Thoracic aorta (tissue), 2 donors: ENCODE results near the gene PIK3CA. TPM values are rescaled to one million over a fixed set of nuclear protein-coding genes. Genes with fewer than 3 reads are reported as not detected.
"Not testable (repeated sequence)": the region's sequence is repeated elsewhere in the genome, so short reads cannot be mapped to it uniquely, and the experiment has no call there.

Experiments
- ATAC-seq: fragments of 150-250 bp; one replicate; pipeline ENCODE4 v1.8.0; 2017; ENCODE audit warnings: low read depth; ENCODE audit not compliant: insufficient number of reproducible peaks, low FRiP score
- DNase-seq: peaks from one replicate; pipeline ENCODE4 v3.0.0-alpha.2; 2020; ENCODE audit warnings: low spot score
- H3K27ac ChIP-seq, 2 donors: fragments of 200-600 bp; sonication (generic); 1 replicate in 1 of 2; 2 replicates in 1 of 2; pipeline ENCODE4 v1.5.1; 2016; ENCODE audit warnings: mild to moderate bottlenecking in 2 of 2, moderate library complexity in 2 of 2
- H3K27me3 ChIP-seq: fragments of 200-600 bp; sonication (generic); replicated peaks from 2 replicates; pipeline ENCODE4 v1.6.0; 2016; ENCODE audit warnings: mild to moderate bottlenecking; ENCODE audit not compliant: insufficient read depth
- H3K36me3 ChIP-seq: fragments of 200-600 bp; sonication (generic); one replicate; pipeline ENCODE4 v1.5.1; 2016
- H3K4me1 ChIP-seq, 2 donors: fragments of 200-600 bp; sonication (generic); 1 replicate in 1 of 2; 2 replicates in 1 of 2; pipeline versions ENCODE4 v1.5.1 to v1.6.0; 2016; ENCODE audit warnings: low read depth in 2 of 2, mild to moderate bottlenecking in 1 of 2; ENCODE audit not compliant: control insufficient read depth in 1 of 2
- H3K4me3 ChIP-seq: fragments of 200-600 bp; sonication (generic); 2 replicates; pipeline ENCODE4 v1.5.1; 2016; ENCODE audit warnings: mild to moderate bottlenecking
- H3K9me3 ChIP-seq: fragments of 200-600 bp; sonication (generic); 2 replicates; pipeline ENCODE4 v1.5.1; 2016
- total RNA-seq, 2 donors: library from RNA; depleted of rRNA; stranded (reverse); fragments of >200 nt; gene quantifications; one replicate each; pipeline versions ENCODE4 v1.1.0 to v1.2.3, GENCODE V29; 2016
- TF ChIP-seq, protein P1 (sequence below): fragments of 200-600 bp; sonication (generic); IDR thresholded peaks from one replicate; pipeline ENCODE4 v1.5.1; 2019; ENCODE audit warnings: antibody characterized with exemption

PIK3CA gene
- total RNA-seq, 2 donors from 2014 or later: 33.9 to 39.5 TPM

DNA sequence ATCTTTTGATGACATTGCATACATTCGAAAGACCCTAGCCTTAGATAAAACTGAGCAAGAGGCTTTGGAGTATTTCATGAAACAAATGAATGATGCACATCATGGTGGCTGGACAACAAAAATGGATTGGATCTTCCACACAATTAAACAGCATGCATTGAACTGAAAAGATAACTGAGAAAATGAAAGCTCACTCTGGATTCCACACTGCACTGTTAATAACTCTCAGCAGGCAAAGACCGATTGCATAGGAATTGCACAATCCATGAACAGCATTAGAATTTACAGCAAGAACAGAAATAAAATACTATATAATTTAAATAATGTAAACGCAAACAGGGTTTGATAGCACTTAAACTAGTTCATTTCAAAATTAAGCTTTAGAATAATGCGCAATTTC, 86.0 kb downstream of the PIK3CA start:
- TF ChIP-seq, protein P1, sequence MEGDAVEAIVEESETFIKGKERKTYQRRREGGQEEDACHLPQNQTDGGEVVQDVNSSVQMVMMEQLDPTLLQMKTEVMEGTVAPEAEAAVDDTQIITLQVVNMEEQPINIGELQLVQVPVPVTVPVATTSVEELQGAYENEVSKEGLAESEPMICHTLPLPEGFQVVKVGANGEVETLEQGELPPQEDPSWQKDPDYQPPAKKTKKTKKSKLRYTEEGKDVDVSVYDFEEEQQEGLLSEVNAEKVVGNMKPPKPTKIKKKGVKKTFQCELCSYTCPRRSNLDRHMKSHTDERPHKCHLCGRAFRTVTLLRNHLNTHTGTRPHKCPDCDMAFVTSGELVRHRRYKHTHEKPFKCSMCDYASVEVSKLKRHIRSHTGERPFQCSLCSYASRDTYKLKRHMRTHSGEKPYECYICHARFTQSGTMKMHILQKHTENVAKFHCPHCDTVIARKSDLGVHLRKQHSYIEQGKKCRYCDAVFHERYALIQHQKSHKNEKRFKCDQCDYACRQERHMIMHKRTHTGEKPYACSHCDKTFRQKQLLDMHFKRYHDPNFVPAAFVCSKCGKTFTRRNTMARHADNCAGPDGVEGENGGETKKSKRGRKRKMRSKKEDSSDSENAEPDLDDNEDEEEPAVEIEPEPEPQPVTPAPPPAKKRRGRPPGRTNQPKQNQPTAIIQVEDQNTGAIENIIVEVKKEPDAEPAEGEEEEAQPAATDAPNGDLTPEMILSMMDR: no peak
- ATAC-seq: no peak

DNA sequence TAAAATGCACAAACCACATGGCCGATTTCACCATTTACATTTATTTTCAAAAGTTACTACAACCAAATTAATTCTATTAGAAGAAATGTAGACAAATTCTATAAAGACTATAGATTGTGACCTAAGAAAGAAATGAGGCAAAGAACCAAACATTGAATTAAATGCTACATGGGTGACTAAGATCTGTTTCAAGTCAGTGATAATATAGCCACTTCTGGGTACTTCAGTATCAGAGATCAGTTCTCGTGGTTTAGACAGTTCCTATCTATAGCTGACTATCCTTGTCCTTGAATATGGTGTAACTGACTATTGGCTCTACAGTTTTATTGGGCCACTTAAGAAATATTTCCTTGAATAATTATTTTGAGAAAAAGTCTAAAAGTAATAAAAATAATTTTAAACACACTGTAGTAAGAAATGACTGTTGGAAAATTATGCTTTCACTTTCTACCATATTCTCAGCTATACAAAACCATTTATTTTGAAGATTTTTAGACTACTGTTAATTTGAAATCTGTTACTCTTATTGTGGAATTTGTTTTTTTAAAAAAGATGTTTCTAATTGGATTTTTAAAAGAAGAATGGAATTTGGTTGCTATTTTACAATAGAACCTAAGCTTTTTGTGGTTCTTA, 88.6 kb downstream of the PIK3CA start:
- H3K9me3 ChIP-seq: no peaks in the 10 kb centered on the region
- peaks cover 3% of the 10 kb centered on the region for H3K36me3 ChIP-seq
- no peak overlapping the region for H3K4me3 ChIP-seq
- DNase-seq: no peak
- no peak overlapping the region for H3K27ac ChIP-seq
- H3K4me1 ChIP-seq: no peaks in the 10 kb centered on the region
- ATAC-seq: no peak
- no peaks in the 10 kb centered on the region for H3K27me3 ChIP-seq
- TF ChIP-seq, protein P1: no peak

More for the DNA sequence above, 86.0 kb downstream of the PIK3CA start:
- H3K4me1 ChIP-seq: no peaks in the 10 kb centered on the region
- no peaks in the 10 kb centered on the region for H3K27me3 ChIP-seq
- peaks cover 12% of the 10 kb centered on the region for H3K36me3 ChIP-seq
- H3K4me3 ChIP-seq: no peak overlapping the region
- H3K9me3 ChIP-seq: no peaks in the 10 kb centered on the region
- no peak for DNase-seq
- no peak overlapping the region for H3K27ac ChIP-seq

DNA sequence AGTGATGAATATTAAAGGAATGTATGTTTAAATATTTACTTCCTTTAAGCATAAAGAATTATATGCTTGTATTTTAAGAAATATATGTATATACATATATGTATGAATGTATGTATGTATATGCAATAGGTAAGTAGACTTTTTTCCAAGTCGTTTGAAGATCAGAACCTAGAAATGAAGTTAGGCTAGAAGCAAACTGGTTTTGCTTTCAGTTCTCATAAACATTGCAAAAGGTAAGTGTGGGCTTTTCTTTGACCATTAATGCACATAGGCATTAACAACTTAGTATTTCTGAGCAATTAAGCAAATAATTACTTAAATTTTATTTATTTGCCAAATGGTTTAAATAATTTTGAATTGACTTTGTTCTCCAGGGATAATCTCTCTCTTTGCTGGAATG, 92.1 kb downstream of the PIK3CA start:
- H3K27me3 ChIP-seq, H3K36me3 ChIP-seq, ATAC-seq, H3K9me3 ChIP-seq, H3K4me3 ChIP-seq, H3K4me1 ChIP-seq, H3K27ac ChIP-seq, DNase-seq: not testable (repeated sequence)

DNA sequence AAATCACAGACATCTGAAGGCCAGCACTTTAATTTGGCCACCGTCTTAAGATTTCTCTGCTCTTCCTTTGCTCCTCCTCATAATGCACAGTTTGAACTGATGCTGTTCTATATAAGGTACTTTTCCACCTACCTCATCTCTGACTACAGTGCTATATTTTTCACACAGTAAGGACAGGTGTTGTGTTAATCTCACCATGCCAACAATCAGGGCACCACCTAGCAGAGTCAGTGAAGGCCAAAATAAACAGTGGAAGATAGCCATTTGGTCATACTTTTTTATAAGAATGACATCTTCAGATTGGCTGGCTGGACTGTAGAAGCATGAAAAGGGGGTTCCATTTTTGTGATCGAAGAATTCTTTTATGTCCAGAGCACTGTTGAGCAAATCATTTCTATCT, 94.7 kb downstream of the PIK3CA start:
- H3K36me3 ChIP-seq, H3K27me3 ChIP-seq, H3K9me3 ChIP-seq, DNase-seq, ATAC-seq, H3K4me1 ChIP-seq, H3K4me3 ChIP-seq, H3K27ac ChIP-seq: not testable (repeated sequence)

DNA sequence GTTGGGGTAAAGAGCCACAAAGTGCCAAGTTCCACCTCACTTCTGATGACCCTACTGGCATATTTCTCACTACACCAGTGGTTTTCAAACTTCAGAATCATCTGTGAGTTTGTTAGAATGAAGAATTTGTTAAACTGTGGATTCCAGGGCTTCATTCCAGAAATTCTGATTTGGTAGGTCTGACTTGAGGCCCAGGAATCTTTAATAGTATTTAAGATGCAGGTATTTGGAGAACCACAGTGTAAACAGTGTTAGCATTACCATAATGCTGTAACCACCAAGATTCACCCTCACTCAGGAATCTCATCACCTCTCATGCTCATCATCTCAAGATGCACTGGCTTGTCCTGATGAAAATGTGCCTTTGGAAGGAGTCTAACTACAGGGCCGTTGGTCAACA, 96.7 kb downstream of the PIK3CA start:
- ATAC-seq (no peak), DNase-seq (no peak)
- H3K27ac ChIP-seq: no peak overlapping the region
- H3K9me3 ChIP-seq: no peaks in the 10 kb centered on the region
- no peaks in the 10 kb centered on the region for H3K4me1 ChIP-seq
- H3K27me3 ChIP-seq: no peaks in the 10 kb centered on the region
- no peaks in the 10 kb centered on the region for H3K36me3 ChIP-seq
- no peak overlapping the region for H3K4me3 ChIP-seq
- TF ChIP-seq, protein P1: no peak

DNA sequence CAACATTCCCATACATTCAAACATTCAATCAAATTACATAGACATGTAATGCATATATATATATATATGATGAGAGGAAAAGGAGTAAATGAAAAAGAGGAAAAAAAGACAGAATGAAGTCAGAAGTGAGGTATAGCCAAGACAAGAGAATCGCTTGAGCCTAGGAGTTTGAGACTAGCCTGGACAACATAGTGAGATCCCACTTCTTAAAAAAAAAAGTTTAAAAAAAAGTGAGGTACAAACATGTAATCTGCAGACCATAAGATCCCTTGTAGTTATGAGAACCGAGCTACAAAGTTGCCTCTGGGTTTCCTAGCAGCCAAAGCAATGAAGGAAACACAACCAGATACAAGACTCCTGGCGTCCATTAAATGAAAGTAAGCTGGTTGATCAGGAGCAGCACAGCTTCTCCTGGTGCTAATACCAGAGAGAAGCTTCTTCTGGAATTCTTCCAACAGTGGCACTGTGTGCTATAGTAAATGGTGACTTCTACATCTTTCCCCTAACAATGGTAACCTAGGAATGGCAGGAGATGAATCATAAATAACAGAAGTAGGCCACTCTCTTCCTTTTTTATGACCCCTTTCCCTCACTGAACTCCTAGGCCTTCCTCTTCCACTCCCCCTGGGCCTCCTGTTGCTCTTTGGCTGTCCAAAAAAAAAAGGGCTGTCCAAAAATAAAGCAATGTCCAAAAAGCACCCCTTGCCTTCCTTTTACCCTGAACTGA, 99.3 kb downstream of the PIK3CA start:
- no peak for ATAC-seq
- DNase-seq: no peak
- Histone ChIP-seq H3K4me3 (no peak overlapping the region), H3K27me3 (no peaks in the 10 kb centered on the region), H3K9me3 (no peaks in the 10 kb centered on the region), H3K4me1 (no peaks in the 10 kb centered on the region), H3K27ac (no peak overlapping the region), H3K36me3 (no peaks in the 10 kb centered on the region)
- TF ChIP-seq, protein P1: no peak
